ENCODE measurements around the gene SPATA20.

SPATA20 gene

GRCh38 chr17:50521514-50521913, 25.5 kb upstream of the SPATA20 start:
- no peak for DNase-seq

GRCh38 chr17:50522766-50523165, 24.2 kb upstream of the SPATA20 start:
- DNase-seq: no peak

GRCh38 chr17:50523208-50523607, 23.8 kb upstream of the SPATA20 start:
- no peak for DNase-seq

GRCh38 chr17:50524838-50525237, 22.1 kb upstream of the SPATA20 start:
- DNase-seq: no peak

- no peak for DNase-seq
Observed at GRCh38 chr17:50527155-50527762, 19.7 kb upstream of the SPATA20 start.

- DNase-seq: no peak
Observed at GRCh38 chr17:50527949-50528474, 19.0 kb upstream of the SPATA20 start.

GRCh38 chr17:50529849-50530248, 17.1 kb upstream of the SPATA20 start:
- DNase-seq: no peak

- no peak for DNase-seq
Observed at GRCh38 chr17:50531428-50532025, 15.4 kb upstream of the SPATA20 start.

- DNase-seq: no peak
Observed at GRCh38 chr17:50532452-50533024, 14.4 kb upstream of the SPATA20 start, which contains the start of gene EPN3. Gene EPN3 (plus strand): TSS chr17:50532735. CDS start chr17:50536557, 3,822 bp downstream.

- no peak for DNase-seq
Observed at GRCh38 chr17:50533185-50533584, 13.8 kb upstream of the SPATA20 start.

GRCh38 chr17:50533720-50534148, 13.2 kb upstream of the SPATA20 start:
- DNase-seq: no peak

GRCh38 chr17:50534222-50534978, 12.6 kb upstream of the SPATA20 start:
- DNase-seq: peak; percentile 61

- no peak for DNase-seq
Observed at GRCh38 chr17:50534979-50535326, 12.0 kb upstream of the SPATA20 start.

- no peak for DNase-seq
Observed at GRCh38 chr17:50535407-50535806, 11.6 kb upstream of the SPATA20 start.

- no peak for DNase-seq
Observed at GRCh38 chr17:50536683-50537646, 10.0 kb upstream of the SPATA20 start.

GRCh38 chr17:50537721-50538548, 9.0 kb upstream of the SPATA20 start:
- DNase-seq: no peak

- no peak for DNase-seq
Observed at GRCh38 chr17:50538549-50539410, 8.2 kb upstream of the SPATA20 start.

GRCh38 chr17:50539762-50540559, 7.0 kb upstream of the SPATA20 start:
- no peak for DNase-seq

Measured in stimulated activated CD8-positive, alpha-beta memory T cell treated with anti-CD3 and anti-CD28 coated beads, Interleukin-4, amount 100 ng/mL, for 48 hours (primary cell).